HG02759 (cell line): ENCODE measurements around the gene ZBTB7C.

Experiments used
- ATAC-seq: cut with Tn5 transposase; IDR thresholded peaks from one replicate; pipeline ENCODE4 v1.9.1; 2021; ENCODE audit warnings: mild to moderate bottlenecking, moderate library complexity; ENCODE audit not compliant: unreplicated experiment

Gene ZBTB7C

GRCh38 chr18:48030616-48031480, 378.3 kb downstream of the ZBTB7C start:
- no peak for ATAC-seq

- no peak for ATAC-seq
These were observed 379.7 kb downstream of the ZBTB7C start for GRCh38 chr18:48029296-48029986.

- ATAC-seq, result no peak
These were observed 380.5 kb downstream of the ZBTB7C start for GRCh38 chr18:48028696-48029095.

GRCh38 chr18:48028081-48028480, 381.1 kb downstream of the ZBTB7C start:
- no peak for ATAC-seq

GRCh38 chr18:48027401-48027963, 381.7 kb downstream of the ZBTB7C start:
- no peak for ATAC-seq

GRCh38 chr18:48026216-48026615, 383.0 kb downstream of the ZBTB7C start:
- no peak for ATAC-seq

GRCh38 chr18:48024881-48025660, 384.1 kb downstream of the ZBTB7C start:
- no peak for ATAC-seq

GRCh38 chr18:48024009-48024512, 385.1 kb downstream of the ZBTB7C start:
- ATAC-seq, result no peak

- no peak for ATAC-seq
These were observed 385.7 kb downstream of the ZBTB7C start for GRCh38 chr18:48023334-48024008.

GRCh38 chr18:48022531-48023329, 386.5 kb downstream of the ZBTB7C start:
- ATAC-seq, result no peak

GRCh38 chr18:48022021-48022420, 387.2 kb downstream of the ZBTB7C start:
- ATAC-seq, result no peak

- ATAC-seq, result no peak
These were observed 387.8 kb downstream of the ZBTB7C start for GRCh38 chr18:48021273-48021914.

GRCh38 chr18:48020337-48021250, 388.6 kb downstream of the ZBTB7C start:
- no peak for ATAC-seq

GRCh38 chr18:48019557-48020325, 389.4 kb downstream of the ZBTB7C start:
- no peak for ATAC-seq

GRCh38 chr18:48018851-48019250, 390.3 kb downstream of the ZBTB7C start:
- no peak for ATAC-seq

- ATAC-seq, result no peak
These were observed 391.5 kb downstream of the ZBTB7C start for GRCh38 chr18:48017635-48018034.

- ATAC-seq, result no peak
These were observed 396.0 kb downstream of the ZBTB7C start for GRCh38 chr18:48013162-48013561.
